ENCODE results near the gene C16orf89. TPM values are rescaled to one million over a fixed set of nuclear protein-coding genes. Genes with fewer than 3 reads are reported as not detected.

C16orf89 gene
- polyA plus RNA-seq, 1 donor (not counting 4 experiments of a cell fraction or from before 2014, with no cell fraction given), result not detected

- Histone ChIP-seq H3K4me1 (ENCODE audit: control insufficient read depth, extremely low read depth, insufficient read depth, low read length) (no peaks in the 10 kb centered on the region), H3K9ac (ENCODE audit: control insufficient read depth, extremely low read depth, insufficient read depth, low read length) (no peak overlapping the region), H4K20me1 (ENCODE audit: control insufficient read depth, extremely low read depth, insufficient read depth, low read length) (no peaks in the 10 kb centered on the region), H3K9me1 (ENCODE audit: control insufficient read depth, extremely low read depth, insufficient read depth, low read length) (no peaks in the 10 kb centered on the region), H3K79me2 (ENCODE audit: control insufficient read depth, insufficient read depth, low read length) (no peaks in the 10 kb centered on the region), H3K4me3 (ENCODE audit: control insufficient read depth in 2 of 3, extremely low read depth in 1 of 3, insufficient read depth in 2 of 3, low read depth in 1 of 3, low read length in 3 of 3) (no peak overlapping the region), H3K9me3 (ENCODE audit: control insufficient read depth, low read depth, low read length) (no peaks in the 10 kb centered on the region), H2AFZ (ENCODE audit: control insufficient read depth, low read length) (no peak overlapping the region), H3K27ac (ENCODE audit: control insufficient read depth, insufficient read depth, low read length) (no peak overlapping the region), H3K27me3 (ENCODE audit: control insufficient read depth, extremely low read depth, insufficient read depth, low read length) (peaks cover 5% of the 10 kb centered on the region), H3K4me2 (ENCODE audit: control insufficient read depth, extremely low read depth, insufficient read depth, low read depth, low read length) (no peak overlapping the region), H3K36me3 (ENCODE audit: control insufficient read depth in 2 of 2, extremely low read depth in 1 of 2, insufficient read depth in 2 of 2, low read length in 2 of 2) (no peaks in the 10 kb centered on the region)
- TF ChIP-seq EZH2 (IDR thresholded peaks at IDR 0.05; ENCODE audit: low read length) (no peak), CTCF (optimal IDR thresholded peaks at IDR 0.05 in 1 of 3, IDR thresholded peaks at IDR 0.05 in 1 of 3, conservative IDR thresholded peaks at IDR 0.05 in 1 of 3; ENCODE audit: extremely low read depth in 1 of 3, insufficient read depth in 2 of 3, low read length in 3 of 3) (no peak)
- FAIRE-seq (no peak), DNase-seq (ENCODE audit: low read depth, low spot score) (no peak)
- dilution Hi-C loops (cut with MboI; ENCODE audit: extremely low pct_ligation_motif_present, low sequenced_read_pairs), result no loop called here
Observed at GRCh38 chr16:5064915-5065314, 841 bp downstream of the C16orf89 start.

GRCh38 chr16:5062790-5063765 is 2.7 kb downstream of the C16orf89 start:
- no peak overlapping the region for H3K4me2 ChIP-seq (ENCODE audit: control insufficient read depth, extremely low read depth, insufficient read depth, low read depth, low read length)
- H2AFZ ChIP-seq (ENCODE audit: control insufficient read depth, low read length), result no peak overlapping the region
- no peak overlapping the region for H3K27ac ChIP-seq (ENCODE audit: control insufficient read depth, insufficient read depth, low read length)
- H3K9me3 ChIP-seq (ENCODE audit: control insufficient read depth, low read depth, low read length), result no peaks in the 10 kb centered on the region
- H3K9ac ChIP-seq (ENCODE audit: control insufficient read depth, extremely low read depth, insufficient read depth, low read length), result no peak overlapping the region
- no peaks in the 10 kb centered on the region for H3K36me3 ChIP-seq (ENCODE audit: control insufficient read depth in 2 of 2, extremely low read depth in 1 of 2, insufficient read depth in 2 of 2, low read length in 2 of 2)
- dilution Hi-C loops (cut with MboI; ENCODE audit: extremely low pct_ligation_motif_present, low sequenced_read_pairs), result no loop called here
- no peaks in the 10 kb centered on the region for H3K79me2 ChIP-seq (ENCODE audit: control insufficient read depth, insufficient read depth, low read length)
- no peaks in the 10 kb centered on the region for H3K4me1 ChIP-seq (ENCODE audit: control insufficient read depth, extremely low read depth, insufficient read depth, low read length)
- no peak for TF ChIP-seq EZH2 (IDR thresholded peaks at IDR 0.05; ENCODE audit: low read length)
- TF ChIP-seq CTCF (optimal IDR thresholded peaks at IDR 0.05 in 1 of 3, IDR thresholded peaks at IDR 0.05 in 1 of 3, conservative IDR thresholded peaks at IDR 0.05 in 1 of 3; ENCODE audit: extremely low read depth in 1 of 3, insufficient read depth in 2 of 3, low read length in 3 of 3), result no peak
- DNase-seq (ENCODE audit: low read depth, low spot score), result no peak
- H3K27me3 ChIP-seq (ENCODE audit: control insufficient read depth, extremely low read depth, insufficient read depth, low read length), result peaks cover 5% of the 10 kb centered on the region
- H3K9me1 ChIP-seq (ENCODE audit: control insufficient read depth, extremely low read depth, insufficient read depth, low read length), result no peaks in the 10 kb centered on the region
- H4K20me1 ChIP-seq (ENCODE audit: control insufficient read depth, extremely low read depth, insufficient read depth, low read length), result no peaks in the 10 kb centered on the region
- FAIRE-seq, result no peak
- H3K4me3 ChIP-seq (ENCODE audit: control insufficient read depth in 2 of 3, extremely low read depth in 1 of 3, insufficient read depth in 2 of 3, low read depth in 1 of 3, low read length in 3 of 3), result no peak overlapping the region
